Measurements from ENCODE around the gene DDX23.
"Not testable (repeated sequence)": the region's sequence is repeated elsewhere in the genome, so short reads cannot be mapped to it uniquely, and the experiment has no call there.

The DDX23 gene

DNA sequence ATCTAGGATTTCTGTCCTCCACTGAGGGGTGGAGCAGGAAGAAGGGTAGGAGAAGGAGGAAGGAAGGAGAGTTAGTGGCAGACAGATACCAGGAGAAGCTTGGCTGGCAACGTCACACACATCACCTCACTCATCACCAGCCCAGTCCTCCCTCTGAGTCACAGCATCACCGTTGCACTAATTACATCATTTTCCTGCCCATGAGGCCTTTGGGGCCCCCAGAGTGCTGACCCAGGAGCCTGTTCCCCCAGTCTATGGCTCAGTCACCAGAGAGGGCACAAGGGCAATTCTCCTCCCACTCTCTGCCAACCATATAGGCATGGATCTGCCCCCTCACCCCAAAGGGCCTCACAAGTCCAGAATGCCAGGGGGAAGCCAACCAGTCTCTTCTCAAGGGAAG is 9.1 kb upstream of the DDX23 start:
- no peak for DNase-seq

DNA sequence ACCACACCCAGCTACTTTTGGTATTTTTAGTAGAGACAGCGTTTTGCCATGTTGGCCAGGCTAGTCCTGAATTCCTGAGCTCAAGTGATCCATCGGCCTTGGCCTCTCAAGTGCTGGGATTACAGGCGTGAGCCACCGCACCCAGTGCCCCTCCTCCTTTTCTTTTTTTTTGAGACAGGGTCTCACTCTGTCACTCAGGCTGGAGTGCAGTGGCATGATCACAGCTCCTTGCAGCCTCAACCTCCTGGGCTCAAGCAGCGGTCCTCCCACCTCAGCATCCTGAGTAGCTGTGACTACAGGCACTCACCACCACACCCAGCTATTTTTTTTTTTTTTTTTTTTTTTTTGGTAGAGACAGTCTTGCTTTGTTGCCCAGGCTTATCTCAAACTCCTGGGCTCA is 8.3 kb upstream of the DDX23 start:
- not testable (repeated sequence) for DNase-seq

DNA sequence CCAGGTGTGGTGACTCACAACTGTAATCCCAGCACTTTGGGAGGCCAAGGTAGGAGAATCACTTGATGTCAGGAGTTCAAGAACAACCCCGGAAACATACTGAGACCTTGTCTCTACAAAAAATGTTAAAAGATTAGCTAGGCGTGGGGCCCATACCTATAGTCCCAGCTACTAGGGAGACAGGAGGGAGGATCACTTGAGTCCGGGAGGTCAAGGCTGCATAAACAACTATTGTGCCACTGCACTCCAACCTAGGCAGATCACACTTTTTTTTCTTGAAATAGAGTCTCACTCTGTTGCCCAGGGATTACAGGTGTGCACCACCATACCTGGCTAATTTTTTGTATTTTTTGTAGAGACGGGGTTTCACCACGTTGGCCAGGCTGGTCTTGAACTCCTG is 7.6 kb upstream of the DDX23 start:
- DNase-seq, result no peak

DNA sequence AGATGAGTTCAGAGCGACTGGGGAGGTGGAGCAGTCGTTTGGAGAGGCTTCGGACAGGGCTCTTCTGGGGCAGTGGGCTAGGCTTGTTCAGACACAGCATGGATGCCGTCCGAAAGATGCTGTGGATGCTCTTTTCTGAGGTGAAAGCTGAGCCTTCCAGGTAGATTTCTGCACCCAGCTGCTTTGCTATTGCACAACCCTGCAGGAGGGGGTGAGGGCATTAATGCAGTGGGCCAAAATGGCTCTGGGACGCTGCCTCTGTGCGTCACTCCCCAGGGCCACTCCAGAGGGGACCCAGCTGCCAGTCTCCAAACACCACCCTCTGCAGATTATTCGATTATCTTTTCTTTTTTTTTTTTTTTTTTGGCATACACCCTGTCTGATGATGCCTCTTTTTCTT is 6.1 kb upstream of the DDX23 start:
- DNase-seq, result no peak

DNA sequence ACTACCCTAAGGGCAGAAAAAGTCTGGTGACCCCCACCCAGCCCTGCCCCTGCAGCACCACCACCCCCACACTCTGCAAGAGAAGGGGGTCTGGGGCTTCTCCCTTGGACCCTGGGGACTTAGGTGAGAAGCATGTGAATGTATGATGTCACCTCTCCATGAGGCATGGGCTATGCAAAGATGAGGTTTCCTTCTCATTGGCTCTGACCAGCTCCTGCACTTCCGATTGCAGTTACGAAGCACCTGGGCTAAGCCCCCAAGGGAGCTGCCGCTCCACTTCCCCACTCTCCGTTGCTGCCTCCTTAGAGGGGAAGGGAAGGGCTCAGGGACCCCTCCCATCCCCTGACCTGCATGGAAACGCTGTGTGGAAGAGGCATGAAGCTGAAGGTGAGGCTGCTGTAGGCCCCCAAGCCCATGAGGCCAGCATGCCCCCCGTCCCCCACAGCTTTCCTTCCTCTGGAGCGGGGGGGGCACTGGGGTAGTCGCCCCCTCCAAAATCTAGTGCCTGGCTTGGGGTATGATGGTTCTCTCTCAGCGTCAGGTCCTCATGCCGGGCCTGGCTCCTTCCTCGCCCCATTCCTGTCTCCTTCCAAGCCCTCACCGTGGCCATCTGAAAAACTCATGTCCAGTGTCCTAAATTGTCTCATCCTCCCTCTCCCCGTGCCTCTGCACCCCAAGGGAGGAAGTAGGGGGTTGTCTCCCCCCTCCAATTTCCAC is 5.5 kb upstream of the DDX23 start:
- no peak for DNase-seq

DNA sequence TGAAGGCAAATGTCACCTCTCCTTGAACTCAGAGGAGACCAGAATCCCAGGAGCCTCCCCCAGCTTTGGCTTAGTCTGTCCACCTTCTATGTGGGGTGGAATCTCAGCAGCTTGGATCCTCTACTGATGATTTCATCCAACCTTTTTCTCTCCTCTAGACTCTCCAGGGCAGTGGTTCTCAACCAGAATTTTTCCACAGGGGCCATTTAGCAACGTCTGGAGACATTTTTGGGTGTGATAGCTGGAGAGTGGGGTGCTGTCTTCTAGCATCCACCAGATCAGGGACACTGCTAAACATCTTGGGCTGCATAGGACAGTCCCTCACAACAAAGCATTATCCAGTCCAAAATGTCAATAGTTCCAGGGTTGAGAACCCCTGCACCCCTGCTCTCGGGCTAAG is 4.4 kb upstream of the DDX23 start:
- no peak for DNase-seq

DNA sequence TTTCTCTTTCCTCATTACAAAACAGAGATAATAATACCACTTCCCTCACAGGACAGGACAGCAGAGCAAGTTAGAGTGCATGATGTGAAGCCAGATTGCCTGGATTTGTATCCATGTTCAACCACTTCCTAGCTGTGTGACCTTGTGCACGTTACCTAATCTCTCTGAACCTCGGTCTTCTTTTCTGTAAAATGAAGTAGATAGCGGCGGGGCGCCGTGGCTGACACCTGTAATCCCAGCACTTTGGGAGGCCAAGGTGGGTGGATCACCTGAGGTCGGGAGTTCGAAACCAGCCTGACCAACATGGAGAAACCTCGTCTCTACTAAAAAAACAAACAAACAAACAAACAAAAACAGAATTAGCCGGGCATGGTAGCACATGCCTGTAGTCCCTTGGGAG is 3.0 kb upstream of the DDX23 start:
- DNase-seq, result not testable (repeated sequence)

DNA sequence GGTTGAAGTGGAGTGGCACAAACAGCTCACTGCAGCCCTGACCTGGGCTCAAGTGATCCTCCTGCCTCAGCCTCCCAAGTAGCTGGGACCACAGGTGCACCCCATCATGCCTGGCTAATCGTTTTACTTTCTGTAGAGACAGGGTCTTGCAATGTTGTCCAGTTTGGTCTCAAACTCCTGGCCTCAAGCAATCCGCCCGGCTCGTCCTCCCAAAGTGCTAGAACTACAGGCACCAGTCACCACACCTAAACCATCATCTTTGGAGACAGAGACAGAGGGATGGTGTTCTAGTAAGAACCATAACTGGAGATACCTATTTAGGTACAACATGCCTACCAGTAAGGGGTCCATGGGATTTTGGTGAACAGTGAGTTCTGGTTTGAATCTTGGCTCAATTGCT is 2.5 kb upstream of the DDX23 start:
- no peak for DNase-seq

DNA sequence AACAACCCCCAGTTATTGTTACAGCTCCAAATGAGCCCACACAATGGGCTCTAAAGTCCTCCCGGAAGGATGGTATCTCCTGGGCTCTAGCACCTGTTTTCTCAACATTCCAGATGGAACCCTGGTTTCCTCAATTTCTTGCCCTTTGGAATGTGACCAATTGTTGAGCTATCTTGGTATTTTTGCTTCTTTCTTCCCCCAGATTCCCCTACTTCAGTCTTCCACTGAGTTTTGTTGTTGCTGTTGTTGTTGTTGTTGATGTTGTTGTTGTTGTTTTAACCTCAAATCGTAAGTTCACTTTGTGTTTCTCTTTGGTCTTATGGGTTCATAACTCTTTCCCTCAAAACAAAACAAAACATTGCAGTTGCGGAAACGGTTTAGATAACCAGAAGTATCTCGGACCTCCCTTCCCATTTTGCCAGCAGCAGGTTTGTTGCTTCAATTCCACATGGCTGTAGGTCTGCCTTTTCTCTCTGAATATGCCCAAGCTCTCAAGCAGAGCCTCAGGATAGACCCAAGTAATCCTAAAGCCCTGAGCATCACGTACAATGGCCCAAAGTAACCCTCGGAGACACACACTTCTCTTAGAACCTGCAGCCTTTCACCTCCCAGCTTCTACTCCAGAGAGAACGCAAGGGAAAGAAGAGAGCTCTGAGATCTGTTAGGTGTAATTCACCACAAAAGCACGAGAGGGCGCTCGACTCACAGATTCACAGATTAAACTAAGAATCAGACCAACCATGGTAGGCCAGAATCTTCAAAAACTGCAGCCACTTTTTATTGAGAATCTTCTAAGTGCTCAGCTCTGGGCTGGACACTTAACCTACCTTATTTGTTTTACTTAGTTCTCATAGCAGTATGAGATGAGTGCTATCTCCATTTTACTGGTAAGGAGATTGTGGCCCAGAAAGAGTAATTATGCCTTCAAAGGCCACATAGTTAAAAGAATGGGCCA is 1.0 kb upstream of the DDX23 start:
- peak; percentile 71 for DNase-seq

DNA sequence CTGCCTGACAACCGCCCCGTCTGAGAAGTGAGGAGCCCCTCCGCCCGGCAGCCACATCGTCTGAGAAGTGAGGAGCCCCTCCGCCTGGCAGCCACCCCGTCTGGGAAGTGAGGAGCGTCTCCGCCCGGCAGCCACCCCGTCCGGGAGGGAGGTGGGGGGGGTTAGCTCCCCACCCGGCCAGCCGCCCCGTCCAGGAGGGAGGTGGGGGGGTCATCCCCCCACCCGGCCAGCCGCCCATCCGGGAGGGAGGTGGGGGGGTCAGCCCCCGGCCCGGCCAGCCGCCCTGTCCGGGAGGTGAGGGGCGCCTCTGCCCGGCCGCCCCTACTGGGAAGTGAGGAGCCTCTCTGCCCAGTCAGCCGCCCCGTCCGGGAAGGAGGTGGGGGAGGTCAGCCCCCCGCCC is 9.9 kb downstream of the DDX23 start:
- DNase-seq, result not testable (repeated sequence)

DNA sequence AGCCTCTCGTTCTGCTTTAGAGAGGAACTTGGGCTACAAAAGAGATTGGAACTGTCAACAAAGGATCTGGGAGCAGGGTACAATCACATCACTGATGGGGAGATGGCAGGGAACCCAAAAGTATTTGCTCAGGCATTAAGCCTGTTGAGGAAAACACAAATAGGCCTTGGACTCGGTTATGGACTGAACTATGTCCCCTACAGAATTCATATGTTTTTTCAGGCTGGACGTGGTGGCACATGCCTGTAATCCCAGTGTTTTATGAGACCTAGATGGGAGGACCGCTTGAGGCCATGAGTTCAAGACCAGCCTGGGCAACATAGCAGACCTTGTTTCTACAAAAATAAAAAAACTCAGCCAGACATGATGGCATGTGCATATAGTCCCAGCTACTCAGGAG is 13.9 kb downstream of the DDX23 start:
- DNase-seq, result no peak

DNA sequence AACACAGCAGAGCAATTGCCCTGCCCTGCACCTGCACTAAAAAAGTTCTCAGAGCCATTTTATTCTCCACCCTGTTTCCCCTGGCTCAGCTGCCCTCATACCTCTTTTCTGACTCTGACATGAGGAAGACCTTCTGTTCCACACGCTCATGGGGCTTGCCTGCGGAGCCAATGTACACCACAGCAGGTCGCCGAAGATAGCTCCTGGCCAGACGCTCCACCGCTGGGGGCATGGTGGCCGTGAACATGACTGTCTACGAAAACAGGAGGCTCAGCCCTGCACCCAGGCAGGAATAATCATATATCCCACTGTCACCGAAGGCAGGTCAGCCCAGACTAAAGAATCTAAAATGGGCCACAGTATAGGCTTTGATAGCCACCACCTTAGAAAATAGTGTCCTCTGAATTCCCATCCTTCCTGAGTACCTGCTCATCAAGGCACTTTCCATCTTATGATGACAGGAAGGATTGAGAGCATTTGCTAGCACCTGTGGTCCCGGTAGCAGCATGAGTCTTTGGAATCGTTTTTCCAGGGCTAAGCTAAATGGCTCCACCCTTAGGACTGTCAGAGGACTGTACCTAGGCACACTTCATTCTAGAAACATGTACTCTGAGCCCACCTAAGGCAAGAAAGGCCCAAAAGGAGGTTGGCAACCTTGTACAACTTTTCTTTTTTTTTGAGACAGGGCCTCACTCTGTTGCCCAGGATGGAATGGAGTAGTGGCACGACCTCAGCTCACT is 19.5 kb downstream of the DDX23 start:
- no peak for DNase-seq

DNA sequence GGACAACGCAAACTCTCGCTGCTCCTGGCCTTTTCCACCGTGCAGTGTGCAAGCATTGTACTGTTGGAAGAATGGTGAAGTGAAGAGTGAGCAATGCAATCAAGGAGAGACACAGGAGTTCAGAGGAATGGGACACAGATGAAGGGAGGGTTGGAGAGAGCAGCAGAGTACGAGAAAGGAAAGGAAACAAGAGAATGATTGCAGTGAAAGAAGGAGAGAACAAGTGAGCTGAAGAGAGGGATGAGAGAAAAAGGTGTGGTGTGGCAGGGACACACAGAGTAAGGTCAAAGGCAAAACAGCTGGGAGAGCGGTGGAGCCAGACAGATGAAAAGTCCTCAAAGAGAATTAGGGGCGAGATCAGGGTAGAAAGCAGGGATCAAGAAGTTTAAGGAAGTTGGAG is 20.7 kb downstream of the DDX23 start:
- no peak for DNase-seq

DNA sequence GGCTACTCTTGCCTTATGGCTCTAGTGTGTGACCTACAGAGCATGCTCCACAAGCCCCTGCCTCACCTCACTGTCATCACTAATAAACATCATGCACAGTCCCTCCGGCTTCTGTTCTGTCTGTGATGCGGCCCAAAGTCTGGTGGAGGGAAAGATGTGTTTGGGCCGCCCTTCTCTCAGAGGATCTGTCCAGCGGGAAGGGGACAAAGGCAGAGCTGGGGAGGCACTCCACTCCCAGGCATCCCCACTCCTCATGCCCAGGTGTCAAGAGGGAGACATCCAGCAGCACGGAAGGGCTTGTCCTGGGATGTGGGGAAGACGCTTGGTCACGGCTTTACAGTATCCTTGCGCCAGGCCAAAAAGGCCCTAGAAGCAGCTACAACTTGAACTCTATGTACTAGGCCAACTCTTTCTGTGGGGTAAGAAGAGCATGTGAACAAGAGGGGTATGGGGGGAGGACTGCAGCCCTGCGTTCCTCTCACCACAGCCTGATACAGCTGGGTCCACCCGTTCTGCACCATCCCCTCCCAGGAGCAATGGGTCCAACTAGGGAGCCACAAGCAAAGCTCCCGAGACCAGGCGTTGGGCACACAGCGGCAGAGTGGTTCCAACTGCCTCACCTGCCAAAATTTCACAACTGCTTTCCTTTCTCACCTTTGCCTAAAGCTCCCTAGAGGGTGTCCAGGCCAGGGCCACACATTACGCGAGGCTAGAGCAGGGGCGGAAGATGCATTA is 23.0 kb downstream of the DDX23 start:
- no peak for DNase-seq

DNA sequence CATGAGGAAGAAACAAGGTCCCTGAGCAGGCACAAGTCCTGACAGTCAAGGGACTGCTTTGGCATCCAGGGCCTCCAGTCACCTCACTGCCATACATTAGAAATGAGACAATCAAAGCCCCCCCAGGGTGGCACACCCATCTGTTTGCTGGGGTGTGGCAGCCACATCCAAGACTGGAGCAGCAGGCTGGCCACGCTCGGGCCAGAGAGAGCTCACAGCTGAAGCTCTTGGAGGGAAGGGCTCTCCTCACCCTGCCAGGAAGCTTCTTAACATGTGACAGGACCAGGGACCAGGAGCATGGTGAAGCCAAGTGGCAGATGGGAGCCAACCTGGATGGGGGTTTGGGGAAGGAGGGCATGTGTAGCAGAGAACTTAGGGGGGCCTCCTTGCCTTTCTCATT is 23.7 kb downstream of the DDX23 start:
- no peak for DNase-seq

DNA sequence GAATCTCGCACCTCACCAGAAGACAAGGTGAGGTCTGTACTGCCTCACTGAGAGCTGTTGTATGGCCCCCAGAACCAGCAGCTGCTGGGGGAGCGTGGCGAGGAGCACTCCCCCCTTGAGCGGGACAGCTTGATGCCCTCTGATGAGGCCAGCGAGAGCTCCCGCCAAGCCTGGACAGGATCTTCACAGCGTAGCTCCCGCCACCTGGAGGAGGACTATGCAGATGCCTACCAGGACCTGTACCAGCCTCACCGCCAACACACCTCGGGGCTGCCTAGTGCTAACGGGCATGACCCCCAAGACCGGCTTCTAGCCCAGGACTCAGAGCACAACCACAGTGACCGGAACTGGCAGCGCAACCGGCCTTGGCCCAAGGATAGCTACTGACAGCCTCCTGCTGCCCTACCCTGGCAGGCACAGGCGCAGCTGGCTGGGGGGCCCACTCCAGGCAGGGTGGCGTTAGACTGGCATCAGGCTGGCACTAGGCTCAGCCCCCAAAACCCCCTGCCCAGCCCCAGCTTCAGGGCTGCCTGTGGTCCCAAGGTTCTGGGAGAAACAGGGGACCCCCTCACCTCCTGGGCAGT is 24.4 kb downstream of the DDX23 start:
- no peak for DNase-seq

DNA sequence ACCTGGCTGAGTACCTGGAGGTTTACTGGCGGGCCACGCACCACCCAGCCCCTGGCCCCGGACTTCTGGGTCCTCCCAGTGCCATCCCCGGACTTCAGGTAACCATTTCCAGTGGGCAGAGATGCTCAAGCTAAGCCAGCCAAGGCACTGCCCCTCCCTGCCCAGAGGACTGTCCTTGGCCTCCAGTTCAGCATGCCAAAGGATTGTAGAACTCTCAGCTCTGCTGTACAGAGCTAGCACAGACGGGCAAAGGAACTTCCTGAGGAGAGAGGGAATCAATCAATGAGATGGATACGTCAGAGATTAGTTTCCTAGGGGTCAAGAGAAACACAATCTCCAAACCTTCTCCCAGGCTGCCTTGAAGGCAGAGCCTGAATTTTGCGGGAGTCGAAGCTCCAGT is 24.9 kb downstream of the DDX23 start:
- no peak for DNase-seq

DNA sequence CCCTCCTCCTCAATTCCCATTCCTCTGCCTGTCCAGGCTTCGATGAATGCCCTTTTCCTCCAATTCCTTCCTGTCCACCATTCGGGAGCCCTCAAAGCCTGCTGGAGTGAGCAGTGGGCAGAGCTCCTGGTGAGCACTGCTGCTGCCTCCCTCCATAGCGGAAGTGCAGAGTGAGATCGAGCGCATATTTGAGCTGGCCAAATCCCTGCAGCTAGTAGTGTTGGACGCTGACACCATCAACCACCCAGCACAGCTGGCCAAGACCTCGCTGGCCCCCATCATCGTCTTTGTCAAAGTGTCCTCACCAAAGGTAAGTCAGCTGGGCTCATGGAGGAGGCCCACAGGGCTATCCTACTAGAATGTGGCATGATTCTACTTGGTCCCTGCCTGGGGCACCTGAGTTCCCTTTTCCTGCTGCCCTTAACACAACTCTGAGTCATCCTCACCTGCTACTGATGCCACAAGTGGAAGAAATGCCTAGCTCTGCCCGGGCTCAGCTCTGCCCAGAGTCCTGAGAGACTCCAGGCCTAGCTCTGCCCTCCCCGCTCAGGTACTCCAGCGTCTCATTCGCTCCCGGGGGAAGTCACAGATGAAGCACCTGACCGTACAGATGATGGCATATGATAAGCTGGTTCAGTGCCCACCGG is 25.6 kb downstream of the DDX23 start:
- no peak for DNase-seq

DNA sequence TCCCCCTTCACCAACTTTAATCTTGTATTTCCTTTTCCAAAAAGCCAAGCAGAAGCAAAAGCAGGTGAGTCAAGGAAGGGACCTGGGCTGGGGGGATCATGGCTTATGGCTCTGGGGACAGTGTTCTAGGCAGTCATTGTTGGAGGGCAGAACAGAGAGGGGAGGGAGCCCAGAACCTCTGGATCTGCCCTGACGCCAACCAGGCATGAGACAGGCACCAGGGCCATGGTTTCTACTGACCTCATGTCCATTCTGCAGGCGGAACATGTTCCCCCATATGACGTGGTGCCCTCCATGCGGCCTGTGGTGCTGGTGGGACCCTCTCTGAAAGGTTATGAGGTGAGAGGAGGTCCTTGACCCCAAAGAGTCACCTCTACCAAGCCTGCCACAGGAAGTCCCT is 27.1 kb downstream of the DDX23 start:
- DNase-seq, result no peak

DNA sequence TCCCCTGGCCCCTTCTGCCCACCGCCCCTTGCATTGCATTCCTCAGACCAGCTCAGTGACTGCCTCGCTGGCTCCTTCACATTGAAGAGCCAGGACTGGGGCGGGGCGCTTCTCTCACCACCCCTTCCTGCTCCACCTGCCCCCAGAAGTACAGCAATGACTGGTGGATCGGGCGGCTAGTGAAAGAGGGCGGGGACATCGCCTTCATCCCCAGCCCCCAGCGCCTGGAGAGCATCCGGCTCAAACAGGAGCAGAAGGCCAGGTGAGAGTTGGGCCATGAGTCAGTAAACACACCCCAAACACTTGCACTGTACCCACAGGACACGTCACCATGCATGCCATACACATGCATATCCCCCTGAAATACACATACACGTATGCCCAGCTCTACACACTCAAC is 27.9 kb downstream of the DDX23 start:
- DNase-seq, result no peak

DNA sequence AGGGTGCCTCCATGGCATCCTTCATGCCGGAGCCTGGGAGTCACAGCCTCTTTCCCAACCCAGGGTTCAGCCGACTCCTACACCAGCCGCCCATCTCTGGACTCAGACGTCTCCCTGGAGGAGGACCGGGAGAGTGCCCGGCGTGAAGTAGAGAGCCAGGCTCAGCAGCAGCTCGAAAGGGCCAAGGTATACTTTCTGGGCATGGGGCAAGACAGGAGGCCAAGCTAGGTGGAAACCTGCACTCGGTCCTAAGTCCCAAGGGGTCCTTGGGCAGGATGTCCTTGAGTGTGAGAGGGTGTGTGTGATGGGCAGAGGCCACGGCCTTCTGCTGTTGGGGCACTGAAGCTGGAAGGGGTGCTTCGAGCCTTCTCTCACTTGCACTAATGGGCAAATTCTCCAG is 28.7 kb downstream of the DDX23 start:
- DNase-seq, result no peak

DNA sequence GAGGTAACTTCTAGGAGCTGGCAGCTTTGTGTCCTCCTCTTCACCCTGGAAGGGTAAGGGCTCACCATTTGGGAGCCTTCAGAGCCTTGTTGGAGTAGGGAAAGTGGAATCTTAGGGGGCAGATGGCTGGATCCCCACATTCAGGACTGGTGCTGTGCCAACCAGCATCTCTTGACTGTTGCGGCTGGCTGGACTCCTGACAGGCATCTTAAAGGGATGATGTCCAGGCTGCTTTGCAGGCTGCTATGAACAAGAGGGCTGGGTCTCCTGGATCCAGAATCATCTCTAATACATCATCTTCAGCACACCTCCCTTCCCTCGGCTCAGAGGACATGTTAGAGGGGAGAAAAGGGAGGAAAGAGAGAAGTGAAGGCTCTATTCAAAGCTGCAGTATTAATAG is 29.3 kb downstream of the DDX23 start:
- DNase-seq, result no peak
